ENCODE measurements around the gene ABCC1. TPM values are rescaled to one million over a fixed set of nuclear protein-coding genes. Genes with fewer than 3 reads are reported as not detected.

The ABCC1 gene
- total RNA-seq, 6 experiments from 2014 or later: 49.3 to 63.6 (median 57.1) TPM

DNA sequence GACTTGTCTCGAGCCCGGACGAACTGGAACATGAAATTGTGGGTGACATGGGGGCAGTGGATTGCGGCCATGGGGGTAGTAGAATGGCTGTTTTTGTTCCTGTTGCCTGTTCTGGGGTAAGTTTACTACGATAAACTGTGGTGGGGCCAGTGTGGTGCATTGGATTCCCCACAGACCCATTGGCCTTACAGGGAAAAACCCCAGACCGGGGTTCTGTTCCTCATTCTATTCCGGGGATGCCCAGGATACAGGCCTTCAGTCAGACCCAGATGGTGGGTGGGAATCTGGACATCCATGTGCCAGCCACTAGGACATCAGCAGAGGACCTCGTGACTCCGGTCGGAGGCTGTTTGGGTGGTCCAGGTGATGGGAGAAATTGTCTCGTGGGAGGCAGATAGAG lies 88.1 kb downstream of the ABCC1 start:
- H3K9me3 Mint-ChIP-seq: no peaks in the 10 kb centered on the region
- peaks cover 12% of the 10 kb centered on the region for H3K4me1 Mint-ChIP-seq (ENCODE audit: low read depth)
- no peak overlapping the region for H3K27ac Mint-ChIP-seq
- H3K27me3 Mint-ChIP-seq (ENCODE audit: insufficient read depth): no peaks in the 10 kb centered on the region; the same call in 1 of the 2 replicates
- DNase-seq: no peak
- H3K36me3 Mint-ChIP-seq (ENCODE audit: low read depth): peaks cover 36% of the 10 kb centered on the region
- no peak overlapping the region for H3K4me3 Mint-ChIP-seq
- TF ChIP-seq, protein P1, sequence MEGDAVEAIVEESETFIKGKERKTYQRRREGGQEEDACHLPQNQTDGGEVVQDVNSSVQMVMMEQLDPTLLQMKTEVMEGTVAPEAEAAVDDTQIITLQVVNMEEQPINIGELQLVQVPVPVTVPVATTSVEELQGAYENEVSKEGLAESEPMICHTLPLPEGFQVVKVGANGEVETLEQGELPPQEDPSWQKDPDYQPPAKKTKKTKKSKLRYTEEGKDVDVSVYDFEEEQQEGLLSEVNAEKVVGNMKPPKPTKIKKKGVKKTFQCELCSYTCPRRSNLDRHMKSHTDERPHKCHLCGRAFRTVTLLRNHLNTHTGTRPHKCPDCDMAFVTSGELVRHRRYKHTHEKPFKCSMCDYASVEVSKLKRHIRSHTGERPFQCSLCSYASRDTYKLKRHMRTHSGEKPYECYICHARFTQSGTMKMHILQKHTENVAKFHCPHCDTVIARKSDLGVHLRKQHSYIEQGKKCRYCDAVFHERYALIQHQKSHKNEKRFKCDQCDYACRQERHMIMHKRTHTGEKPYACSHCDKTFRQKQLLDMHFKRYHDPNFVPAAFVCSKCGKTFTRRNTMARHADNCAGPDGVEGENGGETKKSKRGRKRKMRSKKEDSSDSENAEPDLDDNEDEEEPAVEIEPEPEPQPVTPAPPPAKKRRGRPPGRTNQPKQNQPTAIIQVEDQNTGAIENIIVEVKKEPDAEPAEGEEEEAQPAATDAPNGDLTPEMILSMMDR (IDR thresholded peaks at IDR 0.05): no peak

DNA sequence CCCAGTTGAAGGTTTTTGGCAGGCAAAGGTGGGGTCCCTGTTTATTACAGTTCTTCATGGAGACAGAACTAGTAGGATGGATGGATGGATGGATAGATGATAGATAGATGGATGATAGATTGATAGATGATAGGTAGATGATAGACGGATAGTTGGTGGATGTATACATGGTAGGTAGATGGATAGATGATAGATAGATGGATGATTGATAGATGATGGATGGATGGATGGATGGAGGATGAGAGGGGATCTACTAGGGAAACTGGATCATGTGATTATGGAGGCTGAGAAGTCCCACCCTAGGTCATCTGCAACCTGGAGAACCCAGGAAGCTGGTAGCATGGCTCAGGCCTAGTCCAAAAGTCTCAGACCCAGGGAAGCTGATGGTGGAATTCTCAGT lies 88.6 kb downstream of the ABCC1 start:
- H3K27ac Mint-ChIP-seq: peak overlapping the region; percentile 17; the same call in 1 of the 2 replicates
- H3K9me3 Mint-ChIP-seq: no peaks in the 10 kb centered on the region
- DNase-seq: no peak
- H3K4me1 Mint-ChIP-seq (ENCODE audit: low read depth): peaks cover 11% of the 10 kb centered on the region; the same call in 1 of the 2 replicates
- peaks cover 35% of the 10 kb centered on the region for H3K36me3 Mint-ChIP-seq (ENCODE audit: low read depth)
- TF ChIP-seq, protein P1 (IDR thresholded peaks at IDR 0.05): no peak
- no peaks in the 10 kb centered on the region; the same call in 1 of the 2 replicates for H3K27me3 Mint-ChIP-seq (ENCODE audit: insufficient read depth)
- H3K4me3 Mint-ChIP-seq: no peak overlapping the region

DNA sequence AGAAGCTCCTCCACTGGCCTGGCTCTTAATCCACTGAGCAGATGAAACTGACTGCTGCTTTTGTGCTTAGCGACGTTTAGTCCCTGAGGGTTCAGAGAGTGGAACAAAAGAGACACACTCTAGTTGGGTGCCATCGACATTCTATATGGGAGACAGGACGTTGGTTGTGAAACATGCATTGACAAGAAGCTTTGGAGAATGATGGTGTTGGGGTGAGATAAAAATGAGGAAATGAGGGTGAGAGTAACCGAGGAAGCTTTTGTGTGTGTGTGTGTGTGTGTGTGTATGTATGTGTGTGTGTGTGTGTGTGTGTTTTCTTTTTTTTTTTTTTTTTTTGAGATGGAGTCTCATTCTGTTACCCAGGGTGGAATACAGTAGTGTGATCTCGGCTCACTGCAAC lies 89.5 kb downstream of the ABCC1 start:
- Mint-ChIP-seq H3K27me3 (ENCODE audit: insufficient read depth) (no peaks in the 10 kb centered on the region; the same call in 1 of the 2 replicates), H3K9me3 (no peaks in the 10 kb centered on the region), H3K36me3 (ENCODE audit: low read depth) (peaks cover 28% of the 10 kb centered on the region), H3K4me1 (ENCODE audit: low read depth) (peaks cover 6% of the 10 kb centered on the region; the same call in 1 of the 2 replicates), H3K4me3 (no peak overlapping the region), H3K27ac (no peak overlapping the region)
- TF ChIP-seq, protein P1 (IDR thresholded peaks at IDR 0.05): no peak
- DNase-seq: no peak

DNA sequence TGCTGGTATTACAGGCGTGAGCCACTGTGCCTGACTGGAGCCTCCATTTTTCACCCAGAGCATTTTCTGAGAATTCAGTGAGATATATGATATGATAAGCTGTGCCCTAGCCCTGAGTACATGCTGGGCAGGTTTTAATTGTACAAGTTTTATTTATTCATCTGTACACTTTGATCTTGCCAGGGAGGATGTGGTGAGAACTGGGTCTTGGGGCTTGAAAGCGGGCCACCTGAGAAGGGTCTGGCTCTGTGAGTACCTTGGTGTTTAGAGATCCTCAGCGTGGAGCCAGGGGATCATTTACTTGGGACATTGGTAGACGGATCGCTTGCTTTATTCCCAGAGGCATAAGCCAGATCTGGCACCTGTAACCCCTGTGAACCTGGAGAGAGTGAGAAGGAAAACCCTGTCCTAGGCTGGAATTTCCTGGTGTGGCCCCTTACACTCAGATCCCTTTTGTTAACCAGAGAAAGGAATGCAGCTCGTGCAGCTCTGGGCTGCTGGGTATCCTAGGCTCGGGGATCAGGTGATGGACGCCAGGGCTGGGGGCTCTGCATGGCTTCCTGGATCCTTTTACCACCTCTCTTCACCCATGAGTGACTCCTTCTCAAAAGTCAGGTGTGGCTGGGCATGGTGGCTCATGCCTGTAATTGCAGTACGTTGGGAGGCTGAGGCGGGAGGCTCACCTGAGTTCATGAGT lies 91.9 kb downstream of the ABCC1 start:
- Mint-ChIP-seq H3K4me3 (no peak overlapping the region), H3K36me3 (ENCODE audit: low read depth) (peaks cover 44% of the 10 kb centered on the region), H3K9me3 (no peaks in the 10 kb centered on the region), H3K27ac (no peak overlapping the region), H3K4me1 (ENCODE audit: low read depth) (peaks cover 11% of the 10 kb centered on the region; the same call in 1 of the 2 replicates), H3K27me3 (ENCODE audit: insufficient read depth) (peaks cover 2% of the 10 kb centered on the region)
- no peak for DNase-seq
- TF ChIP-seq, protein P1 (IDR thresholded peaks at IDR 0.05): no peak

DNA sequence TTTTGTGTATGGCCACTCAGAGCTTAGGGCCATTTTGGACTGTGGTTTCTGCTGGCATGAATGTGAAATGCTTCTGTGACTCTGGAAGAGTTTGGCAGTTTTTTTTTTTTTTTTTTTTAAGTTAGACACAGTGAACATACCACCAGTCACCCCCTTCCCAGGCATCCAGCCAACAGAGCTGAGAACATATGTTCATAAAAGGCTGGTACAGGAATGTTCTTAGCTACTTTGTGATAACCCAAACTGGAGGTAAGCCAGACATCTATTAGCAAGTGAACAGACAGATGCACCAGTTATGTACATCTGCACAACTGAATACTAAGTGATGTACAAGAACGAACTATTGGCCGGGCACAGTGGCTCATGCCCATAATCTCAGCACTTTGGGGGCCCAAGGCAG lies 92.7 kb downstream of the ABCC1 start:
- Mint-ChIP-seq H3K36me3 (ENCODE audit: low read depth) (peaks cover 43% of the 10 kb centered on the region), H3K27ac (no peak overlapping the region)

More for the DNA sequence above, 92.7 kb downstream of the ABCC1 start:
- H3K27me3 Mint-ChIP-seq (ENCODE audit: insufficient read depth): peaks cover 2% of the 10 kb centered on the region
- no peak overlapping the region for H3K4me3 Mint-ChIP-seq
- peaks cover 11% of the 10 kb centered on the region; the same call in 1 of the 2 replicates for H3K4me1 Mint-ChIP-seq (ENCODE audit: low read depth)
- no peaks in the 10 kb centered on the region for H3K9me3 Mint-ChIP-seq
- peak; percentile 74 for DNase-seq
- TF ChIP-seq, protein P1 (IDR thresholded peaks at IDR 0.05): no peak
